ENCODE results near the gene METAP2.

METAP2 gene

GRCh38 chr12:95529693-95530225, 55.8 kb downstream of the METAP2 start:
- TF ChIP-seq, protein P1, sequence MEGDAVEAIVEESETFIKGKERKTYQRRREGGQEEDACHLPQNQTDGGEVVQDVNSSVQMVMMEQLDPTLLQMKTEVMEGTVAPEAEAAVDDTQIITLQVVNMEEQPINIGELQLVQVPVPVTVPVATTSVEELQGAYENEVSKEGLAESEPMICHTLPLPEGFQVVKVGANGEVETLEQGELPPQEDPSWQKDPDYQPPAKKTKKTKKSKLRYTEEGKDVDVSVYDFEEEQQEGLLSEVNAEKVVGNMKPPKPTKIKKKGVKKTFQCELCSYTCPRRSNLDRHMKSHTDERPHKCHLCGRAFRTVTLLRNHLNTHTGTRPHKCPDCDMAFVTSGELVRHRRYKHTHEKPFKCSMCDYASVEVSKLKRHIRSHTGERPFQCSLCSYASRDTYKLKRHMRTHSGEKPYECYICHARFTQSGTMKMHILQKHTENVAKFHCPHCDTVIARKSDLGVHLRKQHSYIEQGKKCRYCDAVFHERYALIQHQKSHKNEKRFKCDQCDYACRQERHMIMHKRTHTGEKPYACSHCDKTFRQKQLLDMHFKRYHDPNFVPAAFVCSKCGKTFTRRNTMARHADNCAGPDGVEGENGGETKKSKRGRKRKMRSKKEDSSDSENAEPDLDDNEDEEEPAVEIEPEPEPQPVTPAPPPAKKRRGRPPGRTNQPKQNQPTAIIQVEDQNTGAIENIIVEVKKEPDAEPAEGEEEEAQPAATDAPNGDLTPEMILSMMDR (IDR thresholded peaks at IDR 0.05; ENCODE audit: insufficient read depth, missing control alignments) = no peak
- DNase-seq (ENCODE audit: insufficient read length, low spot score) (no peak), FAIRE-seq (no peak)

DNA sequence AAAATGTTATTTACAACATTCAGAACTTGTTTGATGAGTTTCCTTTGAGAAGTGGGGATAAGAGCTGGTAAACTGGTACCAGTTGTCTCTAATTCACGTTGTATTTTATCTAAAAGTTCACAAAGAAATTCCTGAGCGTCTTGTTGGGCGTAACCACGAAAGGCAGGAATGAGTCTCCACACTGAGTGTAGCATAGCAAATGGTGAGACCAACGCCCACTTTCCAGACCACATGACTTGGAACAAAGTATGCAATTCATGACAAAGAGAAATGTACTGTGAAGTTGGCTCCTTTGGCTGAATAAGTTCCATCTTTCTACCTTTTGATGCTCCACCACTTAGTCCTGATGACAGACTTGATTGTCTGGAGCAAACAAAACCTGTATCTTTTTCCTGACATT, 58.9 kb downstream of the METAP2 start:
- DNase-seq (ENCODE audit: insufficient read length, low spot score) (no peak), FAIRE-seq (no peak)
- TF ChIP-seq, protein P1 (IDR thresholded peaks at IDR 0.05; ENCODE audit: insufficient read depth, missing control alignments) = no peak

DNA sequence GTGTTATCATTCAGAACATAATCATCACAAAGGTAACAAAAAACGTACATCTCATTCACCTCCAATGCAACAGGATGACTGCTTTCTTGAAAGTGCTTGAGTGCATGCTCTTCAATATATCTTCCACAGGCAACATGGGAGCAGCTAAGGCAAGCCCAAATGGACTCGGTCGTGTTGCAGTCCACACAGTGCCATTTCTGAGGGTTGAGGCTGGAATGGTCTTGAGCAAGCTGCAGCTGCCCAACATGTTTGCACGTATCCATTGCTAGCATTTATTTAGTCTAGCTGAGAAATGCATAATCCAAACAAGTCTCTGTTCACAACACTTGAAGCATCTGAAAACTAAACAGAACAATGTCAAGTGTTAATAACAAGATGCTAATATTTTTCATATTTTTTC, 60.0 kb downstream of the METAP2 start:
- FAIRE-seq = no peak

DNA sequence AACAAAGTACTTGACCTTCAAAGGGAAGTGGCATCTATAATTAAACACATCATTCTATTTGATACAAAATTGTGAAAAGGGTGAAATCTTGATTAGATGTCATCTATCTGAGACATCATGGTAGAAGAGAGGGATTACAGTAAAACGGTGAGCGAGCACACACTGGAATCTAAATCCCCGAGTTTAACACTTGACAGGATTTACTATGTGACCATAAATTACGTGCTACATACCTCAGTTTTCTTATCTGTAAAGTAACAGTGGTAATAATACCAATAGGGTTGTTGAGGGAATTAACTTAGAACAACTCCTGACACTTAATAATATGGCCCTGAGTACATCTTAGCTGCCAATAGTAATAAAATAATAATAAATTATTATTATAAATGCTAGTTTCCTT, 64.1 kb downstream of the METAP2 start:
- FAIRE-seq (peak; percentile 88), DNase-seq (ENCODE audit: insufficient read length, low spot score) (no peak)
- TF ChIP-seq, protein P1 (IDR thresholded peaks at IDR 0.05; ENCODE audit: insufficient read depth, missing control alignments) = no peak

More for the DNA sequence above, 60.0 kb downstream of the METAP2 start:
- TF ChIP-seq, protein P1 (IDR thresholded peaks at IDR 0.05; ENCODE audit: insufficient read depth, missing control alignments) = no peak
- no peak for DNase-seq (ENCODE audit: insufficient read length, low spot score)

DNA sequence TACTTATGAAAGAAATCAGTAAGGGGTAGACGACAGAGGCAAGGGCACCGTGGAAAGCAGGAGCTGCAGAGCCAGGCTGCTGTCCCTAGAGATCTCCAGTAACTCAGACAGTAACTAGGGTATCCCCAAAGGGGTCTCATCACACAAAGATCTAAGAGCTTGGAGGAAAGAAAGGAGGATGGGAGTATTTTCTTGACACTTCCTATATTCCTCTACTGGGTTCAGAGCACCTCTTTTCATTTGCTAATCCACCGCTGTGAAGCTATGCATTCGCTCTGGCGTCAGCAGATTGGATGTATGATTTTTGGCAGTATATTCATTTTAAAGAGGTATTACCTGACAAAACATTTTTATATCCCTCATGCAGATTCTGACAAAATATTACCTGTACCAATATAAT, 64.7 kb downstream of the METAP2 start:
- no peak for DNase-seq (ENCODE audit: insufficient read length, low spot score)
- FAIRE-seq = no peak
- TF ChIP-seq, protein P1 (IDR thresholded peaks at IDR 0.05; ENCODE audit: insufficient read depth, missing control alignments) = no peak

GRCh38 chr12:95541436-95541835, 67.5 kb downstream of the METAP2 start:
- TF ChIP-seq, protein P1 (IDR thresholded peaks at IDR 0.05; ENCODE audit: insufficient read depth, missing control alignments) = no peak
- no peak for DNase-seq (ENCODE audit: insufficient read length, low spot score)
- FAIRE-seq = no peak

GRCh38 chr12:95543305-95543704, 69.4 kb downstream of the METAP2 start:
- DNase-seq (ENCODE audit: insufficient read length, low spot score) = no peak
- TF ChIP-seq, protein P1 (IDR thresholded peaks at IDR 0.05; ENCODE audit: insufficient read depth, missing control alignments) = no peak
- no peak for FAIRE-seq

Measured in D721Med (cell line).